ENCODE results near the gene CTNND2.
"Not testable (repeated sequence)": the region's sequence is repeated elsewhere in the genome, so short reads cannot be mapped to it uniquely, and the experiment has no call there.

The CTNND2 gene

DNA sequence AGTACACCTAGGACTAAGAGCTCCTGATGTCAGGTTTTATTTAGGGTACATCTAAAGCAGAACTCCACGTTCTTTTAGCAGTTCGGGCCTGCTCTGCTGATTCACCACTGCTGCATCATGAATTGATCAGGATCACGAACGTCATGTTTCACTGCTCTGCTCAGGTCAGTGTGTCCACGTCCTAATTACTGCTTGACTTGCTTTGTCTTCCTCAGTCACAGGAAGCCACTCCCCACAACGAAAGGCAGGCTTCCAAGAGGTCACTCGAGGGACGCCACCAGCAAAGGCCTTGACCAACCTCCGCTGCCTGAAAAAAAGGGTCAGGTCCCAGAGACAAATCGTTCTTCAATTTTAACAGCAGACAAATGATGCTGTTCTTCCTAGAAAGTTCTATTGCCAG is 40.3 kb downstream of the CTNND2 start:
- DNase-seq (ENCODE audit: low read depth, low spot score) = no peak

- DNase-seq (ENCODE audit: low read depth, low spot score) = no peak
These were observed 46.9 kb downstream of the CTNND2 start for GRCh38 chr5:11857391-11857790.

- DNase-seq (ENCODE audit: low read depth, low spot score) = no peak
These were observed 49.3 kb downstream of the CTNND2 start for GRCh38 chr5:11854936-11855335.

DNA sequence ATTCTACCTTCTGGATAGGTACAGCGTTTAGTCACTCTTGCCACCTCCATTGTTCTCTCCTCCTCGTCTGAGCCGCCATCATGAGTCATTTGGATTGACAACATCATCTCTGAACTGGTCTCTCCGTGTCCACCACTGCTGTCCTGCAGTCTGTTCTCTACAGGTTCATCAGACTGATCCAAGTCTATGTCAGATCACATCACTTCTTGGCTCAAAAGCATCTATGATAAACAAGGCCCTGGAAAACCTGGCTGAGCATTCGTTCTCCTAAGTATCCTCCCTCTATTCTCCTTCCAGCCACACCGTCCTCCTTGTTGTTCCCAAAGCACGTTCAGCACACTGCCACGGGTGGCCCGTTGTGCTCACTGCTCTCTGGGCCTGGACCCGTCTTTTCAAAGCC is 50.5 kb downstream of the CTNND2 start:
- no peak for DNase-seq (ENCODE audit: low read depth, low spot score)

- no peak for DNase-seq (ENCODE audit: low read depth, low spot score)
These were observed 51.1 kb downstream of the CTNND2 start for GRCh38 chr5:11853140-11853539.

GRCh38 chr5:11852717-11853087 is 51.5 kb downstream of the CTNND2 start:
- DNase-seq (ENCODE audit: low read depth, low spot score) = no peak

DNA sequence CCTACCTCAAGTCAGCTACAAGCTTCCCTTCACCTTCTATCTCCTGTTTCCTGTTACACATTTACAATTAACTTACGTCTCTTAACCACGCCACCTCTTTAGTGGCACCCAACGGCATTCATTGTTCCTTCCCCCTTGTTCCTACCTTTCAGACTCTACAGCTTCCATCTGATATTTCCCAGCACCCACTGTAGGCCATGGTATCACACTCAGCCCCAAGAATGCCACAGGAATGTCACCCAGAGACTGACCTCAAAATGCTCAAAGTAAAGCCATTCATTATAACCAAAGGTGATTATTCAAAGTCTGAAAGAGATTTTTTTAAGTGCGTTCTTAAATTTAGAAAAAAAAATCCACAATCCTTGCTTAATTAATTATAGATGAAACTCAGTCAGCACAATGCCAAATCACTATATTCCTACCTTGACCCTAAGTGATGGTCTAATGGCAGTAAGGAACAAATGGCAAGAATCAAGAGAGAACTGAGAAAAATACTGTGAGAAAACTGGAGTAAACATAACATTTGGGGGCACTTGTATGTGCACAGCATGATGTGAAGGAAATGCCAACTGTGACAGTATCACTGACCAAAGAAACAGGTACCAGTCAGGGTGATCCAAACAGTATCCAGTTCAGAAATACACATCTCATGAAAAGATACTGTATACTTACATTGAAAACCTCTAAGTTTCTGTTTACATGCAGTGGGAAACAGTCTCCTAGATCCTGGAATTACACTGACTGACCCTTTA is 52.1 kb downstream of the CTNND2 start:
- DNase-seq (ENCODE audit: low read depth, low spot score) = no peak

- DNase-seq (ENCODE audit: low read depth, low spot score) = no peak
These were observed 52.8 kb downstream of the CTNND2 start for GRCh38 chr5:11851416-11851815.

DNA sequence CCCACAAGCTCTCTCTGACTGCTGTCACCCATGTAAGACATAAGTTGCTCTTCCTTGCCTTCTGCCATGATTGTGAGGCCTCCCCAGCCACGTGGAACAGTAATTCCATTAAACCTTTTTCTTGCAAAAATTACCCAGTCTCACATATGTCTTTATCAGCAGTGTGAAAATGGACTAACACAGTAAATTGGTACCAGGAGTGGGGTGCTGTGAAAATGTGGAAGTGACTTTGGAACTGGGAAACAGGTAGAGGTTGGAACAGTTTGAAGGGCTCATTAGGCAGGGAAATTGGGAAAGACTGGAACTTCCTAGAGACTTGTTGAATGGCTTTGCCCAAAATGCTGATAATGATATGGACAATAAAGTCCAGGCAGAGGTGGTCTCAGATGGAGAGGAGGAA is 75.7 kb downstream of the CTNND2 start:
- not testable (repeated sequence) for DNase-seq (ENCODE audit: low read depth, low spot score)

DNA sequence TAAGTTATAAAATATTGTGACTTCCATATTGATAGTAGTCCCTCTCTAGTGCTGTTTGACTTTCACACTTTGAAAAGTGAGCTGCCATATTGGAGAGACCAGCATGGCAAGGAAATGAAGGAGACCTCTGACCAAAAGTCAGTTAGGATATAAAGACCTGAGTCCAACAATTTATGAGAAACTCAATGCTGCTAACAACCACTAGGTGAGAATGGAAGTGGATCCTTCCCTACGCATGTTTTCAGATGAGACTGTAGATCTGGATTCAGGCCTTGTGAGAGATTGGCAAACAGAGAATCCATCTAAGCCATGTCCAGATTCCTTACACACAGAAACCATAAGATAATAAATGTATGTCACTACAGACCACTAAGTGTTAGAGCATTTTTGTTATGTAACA is 81.6 kb downstream of the CTNND2 start:
- no peak for DNase-seq (ENCODE audit: low read depth, low spot score)

GRCh38 chr5:11815916-11816315 is 88.3 kb downstream of the CTNND2 start:
- DNase-seq (ENCODE audit: low read depth, low spot score) = no peak

DNA sequence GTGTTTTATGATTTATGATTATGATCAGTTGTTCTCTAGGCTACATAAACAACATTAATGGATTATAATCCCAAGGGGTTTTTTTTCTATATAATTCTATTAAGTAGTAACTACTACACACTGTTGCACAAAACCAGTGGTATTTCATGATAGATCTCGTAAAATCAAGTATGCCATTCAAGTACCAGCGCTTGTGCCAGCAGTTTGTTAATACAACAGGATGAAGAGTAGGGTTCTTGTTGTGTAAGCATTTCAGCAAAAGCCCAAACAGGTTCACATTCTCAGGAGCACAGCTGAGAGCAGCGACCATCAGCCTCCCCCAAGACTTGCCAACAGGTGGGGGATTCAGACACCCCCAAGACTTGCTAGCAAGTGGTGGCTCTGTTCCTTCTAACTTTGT is 88.8 kb downstream of the CTNND2 start:
- DNase-seq (ENCODE audit: low read depth, low spot score) = no peak

- DNase-seq (ENCODE audit: low read depth, low spot score) = no peak
These were observed 89.9 kb downstream of the CTNND2 start for GRCh38 chr5:11814373-11814772.

DNA sequence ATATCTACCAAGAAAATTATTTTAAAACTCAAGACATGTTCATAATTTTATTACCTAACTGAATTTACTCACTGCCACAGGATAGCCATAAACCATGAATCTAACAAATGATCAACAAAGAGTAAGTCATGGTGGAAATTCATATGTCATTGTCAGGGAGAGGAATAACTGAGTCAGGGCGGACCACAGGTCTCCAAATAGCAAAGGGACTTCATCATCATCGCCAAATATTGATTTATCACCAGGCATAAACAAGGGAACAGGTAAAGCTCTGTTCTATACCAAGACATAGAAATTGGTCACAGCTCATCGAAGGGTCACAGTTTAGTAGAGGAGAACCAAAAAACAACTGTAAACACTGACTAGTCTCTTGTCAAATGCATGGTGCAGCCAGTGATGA is 94.8 kb downstream of the CTNND2 start:
- DNase-seq (ENCODE audit: low read depth, low spot score) = no peak

GRCh38 chr5:11803436-11803835 is 100.8 kb downstream of the CTNND2 start:
- DNase-seq (ENCODE audit: low read depth, low spot score) = no peak

DNA sequence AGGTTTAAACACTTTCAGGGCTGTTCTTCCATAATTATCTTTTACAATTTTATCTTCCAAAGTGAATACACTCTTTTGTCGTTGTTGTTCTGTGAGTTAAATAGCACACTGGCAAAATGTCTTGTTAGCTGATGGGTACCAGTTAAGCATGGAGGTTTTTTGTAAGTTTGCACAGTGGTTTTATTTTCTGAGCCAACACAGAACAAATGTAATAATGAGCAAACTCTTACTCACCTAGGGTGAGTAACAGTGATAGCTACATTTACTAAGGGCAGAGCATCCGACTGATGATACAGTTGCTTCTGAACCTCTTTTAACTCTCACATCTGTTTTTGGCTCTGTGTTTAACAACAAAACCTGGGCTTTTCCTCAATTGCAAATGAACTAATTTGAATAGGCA is 103.2 kb downstream of the CTNND2 start:
- no peak for DNase-seq (ENCODE audit: low read depth, low spot score)

GRCh38 chr5:11797132-11797531 is 107.1 kb downstream of the CTNND2 start:
- DNase-seq (ENCODE audit: low read depth, low spot score) = no peak

- no peak for DNase-seq (ENCODE audit: low read depth, low spot score)
These were observed 110.8 kb downstream of the CTNND2 start for GRCh38 chr5:11793396-11793795.

DNA sequence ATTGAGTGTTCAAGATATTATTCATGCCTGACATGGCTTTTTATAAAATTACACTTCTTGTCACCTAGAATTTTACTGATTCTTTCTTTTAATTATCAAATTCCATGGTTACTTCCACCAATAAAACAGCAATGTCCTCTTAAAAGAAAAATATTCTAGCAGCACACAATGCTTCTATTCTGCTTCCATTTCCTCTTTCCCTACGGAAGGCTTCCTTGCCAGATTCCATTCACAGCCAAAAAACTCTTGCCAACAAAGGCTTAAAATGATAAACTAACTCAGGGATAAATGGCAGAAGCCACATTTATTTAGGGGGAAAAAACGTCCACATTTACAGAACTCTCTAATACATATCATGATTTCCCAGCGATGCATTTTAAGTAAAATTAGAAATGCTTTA is 111.6 kb downstream of the CTNND2 start:
- DNase-seq (ENCODE audit: low read depth, low spot score) = no peak

DNA sequence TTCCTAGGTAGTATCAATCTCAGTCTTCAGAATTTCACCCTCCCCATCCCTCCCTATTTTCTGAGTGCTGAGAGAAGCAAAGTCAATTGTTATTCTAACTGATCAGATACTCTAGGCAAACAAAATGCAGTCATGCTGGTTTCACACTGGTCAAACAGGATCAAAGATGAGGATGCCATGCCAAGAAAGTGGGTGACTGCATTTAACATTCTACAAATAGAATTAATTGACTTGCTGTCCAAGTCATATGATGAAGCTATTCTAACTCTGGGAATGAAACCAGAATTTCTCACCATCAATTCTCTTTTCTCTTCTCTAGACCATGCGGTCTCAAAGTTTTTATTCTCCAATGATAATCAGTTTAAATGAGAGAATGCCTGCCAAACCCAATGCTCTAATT is 112.5 kb downstream of the CTNND2 start:
- DNase-seq (ENCODE audit: low read depth, low spot score) = no peak

GRCh38 chr5:11790201-11790600 is 114.0 kb downstream of the CTNND2 start:
- no peak for DNase-seq (ENCODE audit: low read depth, low spot score)

DNA sequence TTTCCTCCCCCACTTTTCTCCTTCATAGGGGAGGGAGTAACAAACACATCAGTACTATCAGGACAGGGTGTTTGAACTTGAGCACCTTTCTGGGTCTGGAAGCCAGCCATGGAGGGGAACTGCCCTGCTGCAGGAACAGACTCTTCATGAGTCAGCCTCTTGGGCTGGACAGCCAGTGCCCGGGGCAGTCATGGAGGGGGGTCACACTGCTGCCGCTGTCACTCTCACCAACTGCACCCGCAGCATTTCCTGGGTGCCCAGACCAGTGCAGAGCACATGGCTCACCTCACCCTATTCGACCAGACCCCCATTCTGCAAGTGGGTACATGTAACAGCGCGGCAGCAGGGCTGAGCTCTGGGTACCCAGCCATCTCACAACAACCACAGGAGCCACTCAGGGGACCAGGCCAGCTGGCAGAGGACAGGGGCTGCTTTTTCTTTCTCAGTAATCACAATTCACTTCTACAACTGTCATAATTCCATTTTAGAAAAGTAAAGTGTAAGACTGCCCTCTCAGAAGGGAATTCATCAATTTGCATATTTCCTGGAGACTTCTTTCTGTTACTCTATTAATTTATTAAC is 118.4 kb downstream of the CTNND2 start:
- no peak for DNase-seq (ENCODE audit: low read depth, low spot score)

- DNase-seq (ENCODE audit: low read depth, low spot score) = no peak
These were observed 123.5 kb downstream of the CTNND2 start for GRCh38 chr5:11780641-11781345.
